Nephron progenitor cell (in vitro differentiated cells): ENCODE results near the gene JOSD2.

Source experiments
- DNase-seq: peaks from one replicate; pipeline ENCODE4 v3.0.0; 2021
- H3K27ac Mint-ChIP-seq: 2 replicates; pipeline ENCODE4 v1.8.0; 2021; ENCODE audit warnings: mild to moderate bottlenecking, moderate library complexity, mixed read lengths
- H3K27me3 Mint-ChIP-seq: 2 replicates; pipeline ENCODE4 v1.8.0; 2021; ENCODE audit warnings: mild to moderate bottlenecking, low read depth, mixed read lengths; ENCODE audit not compliant: poor library complexity
- H3K36me3 Mint-ChIP-seq: 2 replicates; pipeline ENCODE4 v1.8.0; 2021; ENCODE audit warnings: low read depth, mixed read lengths
- H3K4me1 Mint-ChIP-seq: 2 replicates; pipeline ENCODE4 v1.8.0; 2021; ENCODE audit warnings: mixed read lengths
- H3K4me3 Mint-ChIP-seq: 2 replicates; pipeline ENCODE4 v1.8.0; 2021; ENCODE audit warnings: mild to moderate bottlenecking, moderate library complexity, mixed read lengths
- H3K9me3 Mint-ChIP-seq: 2 replicates; pipeline ENCODE4 v1.8.0; 2021; ENCODE audit warnings: mild to moderate bottlenecking, moderate library complexity, mixed read lengths
- CTCF ChIP-seq: fragments of 200-600 bp; sonication (generic); IDR thresholded peaks from 2 replicates; pipeline ENCODE4 v1.5.0; 2021; ENCODE audit warnings: antibody characterized with exemption

Gene JOSD2

GRCh38 chr19:50552540-50552939, 41.5 kb upstream of the JOSD2 start:
- Mint-ChIP-seq H3K4me1 (peaks cover 40% of the 10 kb centered on the region), H3K36me3 (no peaks in the 10 kb centered on the region), H3K4me3 (peak overlapping the region; percentile 70), H3K9me3 (no peaks in the 10 kb centered on the region), H3K27ac (no peak overlapping the region), H3K27me3 (peaks cover 77% of the 10 kb centered on the region)
- TF ChIP-seq CTCF, result no peak
- DNase-seq, result no peak

DNA sequence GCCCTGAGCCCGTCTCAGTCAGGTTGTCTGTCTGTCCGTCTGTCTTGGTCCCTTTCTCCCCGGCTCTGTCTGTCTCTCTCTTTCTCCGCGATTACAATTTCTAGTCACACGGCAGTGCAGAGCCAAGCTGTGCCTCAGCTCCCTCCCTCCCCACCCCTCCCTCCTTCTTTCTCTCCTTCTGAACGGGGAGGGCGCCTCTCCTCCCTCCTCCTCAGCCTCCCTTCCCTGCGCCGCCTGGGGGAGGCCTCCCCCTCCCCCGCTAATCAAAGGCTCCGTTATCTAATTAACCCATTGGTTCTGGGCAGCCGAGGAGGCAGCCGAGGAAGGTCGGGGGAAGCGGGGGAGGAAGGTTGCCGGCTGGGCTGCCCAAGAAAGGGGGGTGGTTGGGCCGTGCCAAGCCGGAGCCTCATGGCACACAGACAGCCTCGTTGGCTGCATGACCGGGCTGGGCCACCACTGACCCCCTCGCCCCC, 40.8 kb upstream of the JOSD2 start:
- Mint-ChIP-seq H3K27me3 (peaks cover 79% of the 10 kb centered on the region), H3K27ac (no peak overlapping the region), H3K9me3 (no peaks in the 10 kb centered on the region), H3K4me1 (peaks cover 42% of the 10 kb centered on the region), H3K36me3 (no peaks in the 10 kb centered on the region), H3K4me3 (peak overlapping the region; percentile 84)
- TF ChIP-seq CTCF, result no peak
- peak; percentile 35 for DNase-seq

GRCh38 chr19:50551034-50551714, 40.2 kb upstream of the JOSD2 start:
- Mint-ChIP-seq H3K27ac (no peak overlapping the region), H3K4me3 (peak overlapping the region; percentile 84), H3K27me3 (peaks cover 77% of the 10 kb centered on the region), H3K9me3 (no peaks in the 10 kb centered on the region), H3K36me3 (no peaks in the 10 kb centered on the region), H3K4me1 (peaks cover 38% of the 10 kb centered on the region)
- peak; percentile 35 for DNase-seq
- no peak for TF ChIP-seq CTCF

DNA sequence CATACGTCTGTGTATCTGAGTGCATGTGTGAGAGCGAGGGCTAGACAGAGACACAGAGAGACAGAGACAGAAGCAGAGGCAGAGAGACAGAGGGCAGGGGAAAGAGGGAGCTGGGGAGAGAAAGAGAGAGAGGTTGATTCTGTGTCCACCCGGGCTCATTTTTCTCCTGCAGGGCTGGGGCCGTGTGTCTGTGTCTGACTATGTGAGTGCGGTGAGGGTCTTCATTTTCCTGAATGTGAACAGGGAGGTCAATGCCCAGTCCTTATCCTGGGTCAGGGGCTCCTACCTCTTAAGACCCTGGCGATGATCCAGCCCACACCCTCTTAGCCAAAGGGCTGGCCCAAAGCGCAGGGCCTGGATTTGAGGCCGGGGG, 39.6 kb upstream of the JOSD2 start:
- DNase-seq, result no peak
- Mint-ChIP-seq H3K36me3 (no peaks in the 10 kb centered on the region), H3K4me3 (peak overlapping the region; percentile 73), H3K27me3 (peaks cover 74% of the 10 kb centered on the region), H3K27ac (no peak overlapping the region), H3K9me3 (no peaks in the 10 kb centered on the region), H3K4me1 (peaks cover 37% of the 10 kb centered on the region)
- no peak for TF ChIP-seq CTCF

- no peak for DNase-seq
- Mint-ChIP-seq H3K4me1 (peaks cover 33% of the 10 kb centered on the region), H3K27me3 (peaks cover 69% of the 10 kb centered on the region), H3K9me3 (no peaks in the 10 kb centered on the region), H3K36me3 (no peaks in the 10 kb centered on the region), H3K27ac (no peak overlapping the region), H3K4me3 (peak overlapping the region; percentile 73)
- no peak for TF ChIP-seq CTCF
These were observed 39.1 kb upstream of the JOSD2 start for GRCh38 chr19:50549927-50550593.
